ENCODE data around the gene SLC15A2.

Gene SLC15A2

DNA sequence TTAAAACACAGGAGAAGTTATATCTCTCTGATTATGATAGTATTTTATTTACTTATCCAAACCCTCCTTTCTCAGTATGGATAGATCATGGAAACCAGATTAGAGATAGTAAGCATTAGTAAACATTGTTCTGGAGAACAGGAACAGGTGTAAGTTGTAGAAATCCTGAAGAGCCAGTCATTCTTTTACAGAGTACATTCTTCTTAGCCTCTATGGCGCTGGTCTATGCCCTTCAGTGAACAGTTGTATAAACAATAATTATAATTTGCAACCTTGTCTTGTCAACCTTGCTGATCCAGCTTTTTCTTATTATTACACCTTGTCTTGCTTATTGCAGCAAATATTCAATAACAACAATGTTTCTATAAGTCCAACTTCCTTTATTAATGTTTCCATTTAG is 47.4 kb downstream of the SLC15A2 start:
- Mint-ChIP-seq H3K4me1 (peaks cover 27% of the 10 kb centered on the region), H3K9me3 (peaks cover 16% of the 10 kb centered on the region), H3K36me3 (ENCODE audit: low read depth) (peaks cover 9% of the 10 kb centered on the region), H3K27me3 (ENCODE audit: low read depth, poor library complexity) (no peaks in the 10 kb centered on the region), H3K27ac (no peak overlapping the region), H3K4me3 (no peak overlapping the region)
- TF ChIP-seq, protein P1, sequence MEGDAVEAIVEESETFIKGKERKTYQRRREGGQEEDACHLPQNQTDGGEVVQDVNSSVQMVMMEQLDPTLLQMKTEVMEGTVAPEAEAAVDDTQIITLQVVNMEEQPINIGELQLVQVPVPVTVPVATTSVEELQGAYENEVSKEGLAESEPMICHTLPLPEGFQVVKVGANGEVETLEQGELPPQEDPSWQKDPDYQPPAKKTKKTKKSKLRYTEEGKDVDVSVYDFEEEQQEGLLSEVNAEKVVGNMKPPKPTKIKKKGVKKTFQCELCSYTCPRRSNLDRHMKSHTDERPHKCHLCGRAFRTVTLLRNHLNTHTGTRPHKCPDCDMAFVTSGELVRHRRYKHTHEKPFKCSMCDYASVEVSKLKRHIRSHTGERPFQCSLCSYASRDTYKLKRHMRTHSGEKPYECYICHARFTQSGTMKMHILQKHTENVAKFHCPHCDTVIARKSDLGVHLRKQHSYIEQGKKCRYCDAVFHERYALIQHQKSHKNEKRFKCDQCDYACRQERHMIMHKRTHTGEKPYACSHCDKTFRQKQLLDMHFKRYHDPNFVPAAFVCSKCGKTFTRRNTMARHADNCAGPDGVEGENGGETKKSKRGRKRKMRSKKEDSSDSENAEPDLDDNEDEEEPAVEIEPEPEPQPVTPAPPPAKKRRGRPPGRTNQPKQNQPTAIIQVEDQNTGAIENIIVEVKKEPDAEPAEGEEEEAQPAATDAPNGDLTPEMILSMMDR (IDR thresholded peaks at IDR 0.05) = no peak
- no peak for DNase-seq

DNA sequence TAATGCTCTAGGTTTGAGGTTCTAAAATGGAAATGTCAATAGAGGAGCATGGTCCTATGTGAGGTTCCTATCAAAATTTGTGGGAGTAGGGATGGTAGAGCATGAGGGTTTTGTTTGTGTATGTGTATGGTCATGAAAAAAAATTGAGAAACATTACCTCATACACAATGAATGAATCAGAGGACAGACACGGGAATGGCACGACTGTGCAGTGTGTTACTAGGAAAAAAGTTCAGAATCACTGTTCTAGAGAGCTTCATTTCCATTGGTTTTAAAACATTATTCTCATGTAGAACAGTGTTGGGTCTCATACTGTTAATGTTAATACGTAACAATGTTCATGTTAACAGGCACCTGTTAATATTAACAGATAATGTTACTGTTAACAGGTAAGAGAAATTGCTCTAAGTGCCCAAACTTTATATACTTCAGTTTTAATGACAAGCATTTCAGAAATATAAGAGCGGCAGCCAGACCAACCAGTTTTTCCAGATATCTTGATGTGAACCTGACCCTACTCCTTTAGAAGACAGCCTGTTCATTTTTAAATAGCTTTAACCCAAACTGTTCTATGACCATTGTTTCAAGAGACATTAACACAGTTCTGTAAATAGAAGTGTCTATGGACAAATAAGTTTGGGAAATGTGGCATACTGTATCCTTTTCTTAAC is 48.0 kb downstream of the SLC15A2 start:
- H3K27me3 Mint-ChIP-seq (ENCODE audit: low read depth, poor library complexity) = no peaks in the 10 kb centered on the region
- H3K27ac Mint-ChIP-seq = no peak overlapping the region
- H3K9me3 Mint-ChIP-seq = peaks cover 16% of the 10 kb centered on the region

DNA sequence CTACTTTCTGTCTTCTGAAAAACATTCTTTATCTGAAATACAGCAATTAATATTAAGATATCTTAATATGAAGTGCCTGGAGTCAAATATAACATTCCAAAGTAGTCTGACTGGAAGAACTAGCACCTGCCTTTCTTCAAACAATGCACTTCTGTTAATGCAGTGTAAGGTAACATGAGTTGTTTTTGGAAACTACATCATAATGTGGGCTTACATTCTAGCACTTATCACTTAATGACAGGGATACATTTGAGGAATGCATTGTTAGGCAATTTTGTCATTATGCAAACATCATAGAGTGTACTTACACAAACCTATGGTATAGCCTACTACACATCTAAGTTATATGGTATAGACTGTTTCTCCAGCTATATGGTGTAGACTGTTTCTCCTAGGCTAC is 49.2 kb downstream of the SLC15A2 start:
- H3K4me3 Mint-ChIP-seq = no peak overlapping the region
- no peak overlapping the region for H3K27ac Mint-ChIP-seq
- TF ChIP-seq, protein P1 (IDR thresholded peaks at IDR 0.05) = no peak

More for the DNA sequence above, 48.0 kb downstream of the SLC15A2 start:
- H3K4me3 Mint-ChIP-seq = no peak overlapping the region
- no peak for DNase-seq
- peaks cover 9% of the 10 kb centered on the region for H3K36me3 Mint-ChIP-seq (ENCODE audit: low read depth)
- TF ChIP-seq, protein P1 (IDR thresholded peaks at IDR 0.05) = no peak
- peaks cover 27% of the 10 kb centered on the region for H3K4me1 Mint-ChIP-seq

DNA sequence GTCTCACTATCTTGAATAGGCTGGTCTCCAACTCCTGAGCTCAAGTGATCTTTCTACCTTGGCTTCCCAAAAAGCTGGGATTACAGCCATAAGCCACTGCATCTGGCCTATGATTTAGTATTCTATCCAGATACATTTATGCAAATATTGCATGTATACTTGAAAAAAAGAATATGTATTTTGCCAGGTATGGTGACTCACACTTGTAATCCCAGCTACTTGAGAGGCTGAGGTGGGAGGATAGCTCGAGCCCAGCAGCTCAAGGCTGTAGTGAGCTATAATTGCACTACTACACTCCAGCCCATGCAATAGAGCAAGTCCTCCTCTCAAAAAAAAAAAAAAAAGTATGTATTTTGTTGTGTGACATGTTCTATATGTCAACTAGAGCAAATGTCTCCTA is 54.4 kb downstream of the SLC15A2 start:
- Mint-ChIP-seq H3K36me3 (ENCODE audit: low read depth) (peaks cover 8% of the 10 kb centered on the region), H3K9me3 (peaks cover 12% of the 10 kb centered on the region), H3K4me1 (no peaks in the 10 kb centered on the region), H3K27me3 (ENCODE audit: low read depth, poor library complexity) (no peaks in the 10 kb centered on the region), H3K27ac (no peak overlapping the region), H3K4me3 (no peak overlapping the region)
- no peak for DNase-seq
- TF ChIP-seq, protein P1 (IDR thresholded peaks at IDR 0.05) = no peak

More for the DNA sequence above, 49.2 kb downstream of the SLC15A2 start:
- Mint-ChIP-seq H3K9me3 (peaks cover 12% of the 10 kb centered on the region), H3K36me3 (ENCODE audit: low read depth) (peaks cover 8% of the 10 kb centered on the region), H3K27me3 (ENCODE audit: low read depth, poor library complexity) (no peaks in the 10 kb centered on the region), H3K4me1 (peaks cover 26% of the 10 kb centered on the region)
- DNase-seq = no peak

DNA sequence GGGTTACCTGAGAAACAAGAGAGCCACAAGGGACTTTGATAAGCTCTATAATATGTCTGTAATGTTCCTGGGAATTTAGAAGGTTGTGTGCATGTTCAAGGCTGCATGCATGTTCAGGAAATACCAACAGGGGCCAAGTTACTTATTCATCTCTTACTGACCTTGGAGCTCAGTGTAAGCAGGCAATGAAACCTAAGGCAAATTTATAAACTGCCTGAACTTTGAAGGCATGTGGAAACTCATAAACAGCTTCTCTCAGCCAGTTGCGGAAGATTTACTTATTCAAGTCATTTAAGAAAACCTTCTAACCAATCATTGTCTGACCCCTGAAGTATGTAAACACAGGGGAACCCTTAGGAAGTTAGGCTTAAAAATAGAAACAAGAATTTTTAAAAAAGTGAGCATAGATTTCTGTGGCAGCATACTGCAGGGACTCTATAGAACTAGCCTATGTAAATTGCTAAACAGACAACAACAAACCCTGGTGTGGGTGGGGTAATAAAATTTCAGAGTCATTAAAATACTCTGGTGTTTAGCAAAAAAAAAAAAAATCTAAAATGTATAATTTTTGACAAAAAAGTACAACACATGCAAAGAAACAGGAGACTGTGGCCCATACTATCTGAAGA is 57.2 kb downstream of the SLC15A2 start:
- Mint-ChIP-seq H3K27me3 (ENCODE audit: low read depth, poor library complexity) (no peaks in the 10 kb centered on the region), H3K9me3 (peaks cover 12% of the 10 kb centered on the region), H3K4me3 (no peak overlapping the region), H3K27ac (no peak overlapping the region), H3K36me3 (ENCODE audit: low read depth) (peaks cover 8% of the 10 kb centered on the region), H3K4me1 (no peaks in the 10 kb centered on the region)
- TF ChIP-seq, protein P1 (IDR thresholded peaks at IDR 0.05) = no peak
- DNase-seq = no peak

DNA sequence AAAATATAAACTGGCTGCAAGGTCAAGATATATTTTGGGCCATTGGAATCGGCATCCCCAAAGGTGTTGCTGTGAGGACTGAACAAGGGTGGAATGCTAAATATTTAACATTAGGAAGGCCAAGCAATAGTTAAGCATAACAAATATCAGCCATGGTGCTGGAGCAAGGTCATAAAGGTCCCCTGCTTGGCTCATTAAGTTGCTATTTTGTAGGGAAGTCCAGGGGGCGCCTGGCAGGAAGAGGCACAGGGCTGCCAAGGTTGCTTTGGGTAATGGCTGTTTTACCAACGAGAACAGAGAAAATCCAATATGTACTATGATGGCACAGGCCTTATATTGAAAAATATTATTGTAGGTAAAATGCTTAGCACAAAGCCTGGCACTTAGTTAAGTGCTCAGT is 62.2 kb downstream of the SLC15A2 start:
- Mint-ChIP-seq H3K36me3 (ENCODE audit: low read depth) (peaks cover 8% of the 10 kb centered on the region), H3K9me3 (peaks cover 17% of the 10 kb centered on the region), H3K27me3 (ENCODE audit: low read depth, poor library complexity) (no peaks in the 10 kb centered on the region), H3K27ac (no peak overlapping the region), H3K4me3 (no peak overlapping the region), H3K4me1 (no peaks in the 10 kb centered on the region)
- DNase-seq = no peak
- TF ChIP-seq, protein P1 (IDR thresholded peaks at IDR 0.05) = no peak
